MG63 (cell line): ENCODE results near the gene ADRA1B. TPM values are rescaled to one million over a fixed set of nuclear protein-coding genes. Genes with fewer than 3 reads are reported as not detected.

Source experiments
- DNase-seq: peaks from one replicate; pipeline ENCODE4 v3.0.0-alpha.2; 2020
- H3K27me3 ChIP-seq: fragments of 250-450 bp; sonication (Bioruptor Pico); 2 replicates; pipeline ENCODE4 v1.5.1; 2020; ENCODE audit warnings: mild to moderate bottlenecking, moderate library complexity
- H3K36me3 ChIP-seq: fragments of 250-450 bp; sonication (Bioruptor Pico); 2 replicates; pipeline ENCODE4 v1.5.1; 2020; ENCODE audit warnings: mild to moderate bottlenecking, moderate library complexity
- H3K4me3 ChIP-seq: fragments of 250-450 bp; sonication (Bioruptor Pico); 2 replicates; pipeline ENCODE4 v1.5.1; 2020; ENCODE audit warnings: mild to moderate bottlenecking, moderate library complexity
- H3K9me3 ChIP-seq: fragments of 250-450 bp; sonication (Bioruptor Pico); 2 replicates; pipeline ENCODE4 v1.5.1; 2020; ENCODE audit warnings: mild to moderate bottlenecking, moderate library complexity
- total RNA-seq: library from RNA; depleted of rRNA; stranded (reverse); fragments of >200 nt; shearing (Covaris generic); gene quantifications from 2 replicates; pipeline ENCODE4 v1.2.3, GENCODE V29; 2014; ENCODE audit warnings: low replicate concordance; rRNA removed

ADRA1B gene
- total RNA-seq: 0.25 and 0.56 TPM in 2 replicates

GRCh38 chr5:159915904-159916840 is at the start of gene ADRA1B:
TSS of gene ADRA1B (plus strand) at chr5:159916482. CDS start at chr5:159916906, 424 bp downstream.
- DNase-seq: peak; percentile 77
- H3K9me3 ChIP-seq: no peaks in the 10 kb centered on the region
- H3K36me3 ChIP-seq: no peaks in the 10 kb centered on the region
- peak within 1 kb of the TSS; percentile 40 for H3K4me3 ChIP-seq
- H3K27me3 ChIP-seq: peaks cover 2% of the 10 kb centered on the region; the same call in 1 of the 2 replicates

DNA sequence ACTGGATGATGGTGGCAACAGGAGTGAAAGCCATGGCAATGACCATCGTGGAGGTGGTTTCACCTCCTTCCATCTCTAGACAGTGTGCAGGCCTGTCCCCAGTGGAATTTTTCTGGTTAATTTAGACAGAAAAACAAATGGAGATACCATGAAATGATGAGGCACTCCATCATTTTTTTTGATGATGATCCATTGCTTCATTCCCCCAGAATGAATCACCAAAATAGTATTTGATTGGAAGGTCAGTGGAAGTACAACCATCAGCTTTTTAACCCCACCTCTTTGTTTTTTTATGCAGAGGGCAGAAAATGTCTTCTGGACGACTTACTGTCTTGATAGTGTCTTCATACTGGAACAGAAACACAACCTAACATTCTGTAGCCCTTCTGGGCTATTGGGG is 42.6 kb upstream of the ADRA1B start:
- H3K36me3 ChIP-seq: no peaks in the 10 kb centered on the region
- DNase-seq: no peak
- no peak overlapping the region for H3K4me3 ChIP-seq

GRCh38 chr5:159874263-159874662 is 42.0 kb upstream of the ADRA1B start:
- Histone ChIP-seq H3K4me3 (no peak overlapping the region), H3K9me3 (no peaks in the 10 kb centered on the region), H3K27me3 (no peaks in the 10 kb centered on the region), H3K36me3 (no peaks in the 10 kb centered on the region)
- peak; percentile 34 for DNase-seq

More for the DNA sequence above, 42.6 kb upstream of the ADRA1B start:
- H3K27me3 ChIP-seq: no peaks in the 10 kb centered on the region
- H3K9me3 ChIP-seq: no peaks in the 10 kb centered on the region

DNA sequence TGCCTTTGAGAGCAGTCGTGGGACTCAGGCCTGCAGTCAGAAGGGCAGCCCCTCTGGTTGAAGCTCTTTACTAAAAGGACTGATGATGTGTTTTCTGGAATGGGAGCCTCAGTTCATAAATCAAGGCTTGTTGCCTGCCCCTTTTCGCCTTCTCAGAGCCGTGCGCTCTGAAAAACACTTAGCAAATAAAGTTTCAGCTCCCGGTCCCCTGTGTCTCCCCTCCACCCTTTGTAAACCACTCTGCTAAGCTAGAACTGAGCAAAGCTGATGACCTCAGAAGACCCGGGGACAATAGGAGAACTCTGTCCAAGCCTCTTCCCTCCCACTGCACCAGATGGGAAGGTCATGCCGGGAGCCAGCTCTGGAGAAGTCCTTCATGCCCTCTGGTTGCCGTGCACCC is 39.3 kb upstream of the ADRA1B start:
- Histone ChIP-seq H3K4me3 (no peak overlapping the region), H3K27me3 (no peaks in the 10 kb centered on the region), H3K9me3 (no peaks in the 10 kb centered on the region), H3K36me3 (no peaks in the 10 kb centered on the region)
- no peak for DNase-seq

GRCh38 chr5:159877894-159878448 is 38.3 kb upstream of the ADRA1B start:
- Histone ChIP-seq H3K36me3 (no peaks in the 10 kb centered on the region), H3K27me3 (no peaks in the 10 kb centered on the region)
- peak; percentile 68 for DNase-seq

GRCh38 chr5:159878988-159879471 is 37.3 kb upstream of the ADRA1B start:
- H3K4me3 ChIP-seq: no peak overlapping the region
- H3K36me3 ChIP-seq: no peaks in the 10 kb centered on the region
- DNase-seq: peak; percentile 95
- no peaks in the 10 kb centered on the region for H3K9me3 ChIP-seq
- no peaks in the 10 kb centered on the region for H3K27me3 ChIP-seq

More at GRCh38 chr5:159877894-159878448, 38.3 kb upstream of the ADRA1B start:
- no peak overlapping the region for H3K4me3 ChIP-seq
- H3K9me3 ChIP-seq: no peaks in the 10 kb centered on the region

DNA sequence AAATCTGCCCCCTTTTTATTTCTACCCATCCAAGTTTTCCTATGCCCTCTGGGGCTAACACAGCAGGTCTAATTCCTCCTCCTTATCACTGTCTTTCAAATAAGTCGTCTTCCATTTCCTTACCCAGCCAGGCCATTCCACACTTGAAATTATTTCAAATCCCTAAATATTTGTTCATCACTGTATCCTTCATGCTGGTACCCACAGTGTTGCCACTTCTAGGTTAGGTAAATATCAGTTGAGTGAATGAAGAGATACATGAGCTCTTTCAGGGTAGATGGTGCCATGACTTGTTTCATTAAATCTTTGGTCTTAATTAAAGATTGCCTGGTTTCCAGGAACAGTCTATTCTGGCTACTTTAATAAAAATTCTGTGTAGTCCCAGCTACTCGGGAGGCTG is 35.6 kb upstream of the ADRA1B start:
- no peak for DNase-seq
- H3K4me3 ChIP-seq: no peak overlapping the region
- H3K9me3 ChIP-seq: no peaks in the 10 kb centered on the region
- H3K27me3 ChIP-seq: no peaks in the 10 kb centered on the region
- no peaks in the 10 kb centered on the region for H3K36me3 ChIP-seq

DNA sequence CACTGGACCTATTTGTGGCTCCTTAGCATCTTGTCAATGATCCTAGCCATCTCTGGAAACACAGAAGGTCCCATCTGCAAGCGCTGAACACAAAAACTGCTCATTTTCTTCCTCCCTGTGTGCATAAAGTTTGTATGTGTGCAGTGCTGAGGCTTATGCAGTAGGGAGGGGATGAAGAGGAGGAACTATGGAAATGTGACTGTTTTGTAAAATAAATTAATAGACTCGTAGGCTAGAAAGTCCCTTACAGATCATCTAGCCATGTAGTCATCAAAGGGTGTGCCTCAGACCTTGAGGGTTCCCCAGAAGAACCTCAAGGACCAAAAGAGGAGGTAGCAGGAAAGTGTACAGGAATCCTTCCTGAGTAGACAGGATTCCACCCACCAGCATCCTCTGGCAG is 34.3 kb upstream of the ADRA1B start:
- no peaks in the 10 kb centered on the region for H3K27me3 ChIP-seq
- H3K4me3 ChIP-seq: no peak overlapping the region
- no peaks in the 10 kb centered on the region for H3K36me3 ChIP-seq
- no peak for DNase-seq
- H3K9me3 ChIP-seq: no peaks in the 10 kb centered on the region

GRCh38 chr5:159883522-159883950 is 32.7 kb upstream of the ADRA1B start:
- Histone ChIP-seq H3K27me3 (no peaks in the 10 kb centered on the region), H3K36me3 (no peaks in the 10 kb centered on the region), H3K4me3 (no peak overlapping the region), H3K9me3 (no peaks in the 10 kb centered on the region)
- peak; percentile 77 for DNase-seq

DNA sequence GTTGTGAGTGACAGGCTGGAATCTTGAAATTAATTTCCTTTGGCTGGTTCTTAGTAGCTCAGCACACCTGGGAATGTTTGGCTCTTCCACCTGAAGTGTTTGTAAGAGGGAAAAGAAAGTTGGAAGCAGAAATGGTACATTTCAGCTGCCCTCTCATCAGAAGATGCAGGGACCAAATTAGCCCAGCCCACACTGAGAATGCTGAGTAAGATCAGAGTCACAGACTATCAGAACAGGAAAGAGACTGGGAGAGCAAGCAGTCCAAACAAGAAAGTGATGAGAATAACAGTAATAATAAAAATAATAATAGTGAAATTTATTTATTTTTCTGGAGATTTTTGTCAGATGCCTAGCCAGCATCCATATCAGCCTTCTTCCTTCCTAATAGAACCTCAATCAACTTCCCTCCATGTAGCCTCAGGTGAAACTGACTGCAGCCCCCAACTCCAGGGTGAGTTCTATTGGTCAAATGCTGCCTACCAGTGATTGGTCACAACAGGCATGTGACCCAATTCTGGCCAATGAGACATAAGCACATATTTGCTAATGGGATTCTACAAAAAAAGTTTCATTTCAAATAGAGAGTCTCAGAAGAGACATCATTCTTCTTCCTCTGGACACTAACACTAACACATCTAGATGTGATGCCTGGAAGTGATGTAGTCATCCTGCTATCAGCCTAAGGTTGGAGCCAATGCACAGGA is 31.2 kb upstream of the ADRA1B start:
- peak; percentile 40 for DNase-seq
- Histone ChIP-seq H3K27me3 (no peaks in the 10 kb centered on the region), H3K4me3 (no peak overlapping the region), H3K9me3 (no peaks in the 10 kb centered on the region), H3K36me3 (no peaks in the 10 kb centered on the region)

DNA sequence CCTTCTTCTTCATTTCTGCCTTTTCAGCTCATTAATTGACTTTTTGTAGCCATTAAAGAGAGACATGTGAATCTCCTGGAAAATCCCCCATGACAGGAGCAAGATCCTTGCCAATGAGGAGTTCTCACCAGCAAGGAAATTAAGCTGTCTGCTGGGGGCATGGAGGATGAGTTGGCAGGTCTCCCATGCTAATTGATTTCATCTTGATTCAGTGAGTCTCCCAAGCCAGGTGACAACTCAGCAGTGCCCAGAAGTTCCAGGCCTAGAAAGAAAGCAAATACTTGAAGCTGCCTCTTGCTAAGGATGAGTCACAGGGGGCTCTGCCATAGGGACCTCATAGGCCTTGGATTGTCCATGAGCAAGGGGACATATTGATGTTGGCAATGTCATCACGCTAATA is 30.0 kb upstream of the ADRA1B start:
- no peak for DNase-seq
- Histone ChIP-seq H3K27me3 (no peaks in the 10 kb centered on the region), H3K9me3 (no peaks in the 10 kb centered on the region), H3K36me3 (no peaks in the 10 kb centered on the region), H3K4me3 (no peak overlapping the region)

- Histone ChIP-seq H3K4me3 (no peak overlapping the region), H3K36me3 (no peaks in the 10 kb centered on the region), H3K27me3 (no peaks in the 10 kb centered on the region), H3K9me3 (no peaks in the 10 kb centered on the region)
- no peak for DNase-seq
Measured at GRCh38 chr5:159887050-159887449, 29.2 kb upstream of the ADRA1B start.

DNA sequence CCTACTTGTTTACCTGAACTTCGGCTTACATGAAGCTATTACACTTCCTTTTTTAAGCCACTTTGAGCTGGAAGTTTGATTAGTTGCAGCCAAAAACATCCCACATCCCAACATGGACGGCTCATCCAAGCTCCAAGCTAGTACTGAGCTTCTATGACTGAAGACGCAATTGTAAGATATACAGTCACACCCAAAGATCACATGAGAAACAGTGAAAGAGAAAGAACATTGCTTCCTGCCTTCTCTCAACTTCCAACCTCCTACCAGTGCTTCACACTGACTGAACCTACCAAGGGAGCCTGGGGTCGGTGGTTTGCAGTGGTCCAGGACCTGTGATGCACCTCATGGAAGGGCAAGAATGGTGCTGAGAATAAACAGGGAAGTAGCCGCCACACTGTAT is 27.4 kb upstream of the ADRA1B start:
- no peak for DNase-seq
- Histone ChIP-seq H3K27me3 (no peaks in the 10 kb centered on the region), H3K4me3 (no peak overlapping the region), H3K36me3 (no peaks in the 10 kb centered on the region), H3K9me3 (no peaks in the 10 kb centered on the region)

- DNase-seq: no peak
- Histone ChIP-seq H3K36me3 (no peaks in the 10 kb centered on the region), H3K27me3 (no peaks in the 10 kb centered on the region), H3K9me3 (no peaks in the 10 kb centered on the region), H3K4me3 (no peak overlapping the region)
Measured at GRCh38 chr5:159890141-159890540, 26.1 kb upstream of the ADRA1B start.

GRCh38 chr5:159891371-159891770 is 24.9 kb upstream of the ADRA1B start:
- Histone ChIP-seq H3K27me3 (no peaks in the 10 kb centered on the region), H3K4me3 (no peak overlapping the region), H3K9me3 (no peaks in the 10 kb centered on the region), H3K36me3 (no peaks in the 10 kb centered on the region)
- no peak for DNase-seq

DNA sequence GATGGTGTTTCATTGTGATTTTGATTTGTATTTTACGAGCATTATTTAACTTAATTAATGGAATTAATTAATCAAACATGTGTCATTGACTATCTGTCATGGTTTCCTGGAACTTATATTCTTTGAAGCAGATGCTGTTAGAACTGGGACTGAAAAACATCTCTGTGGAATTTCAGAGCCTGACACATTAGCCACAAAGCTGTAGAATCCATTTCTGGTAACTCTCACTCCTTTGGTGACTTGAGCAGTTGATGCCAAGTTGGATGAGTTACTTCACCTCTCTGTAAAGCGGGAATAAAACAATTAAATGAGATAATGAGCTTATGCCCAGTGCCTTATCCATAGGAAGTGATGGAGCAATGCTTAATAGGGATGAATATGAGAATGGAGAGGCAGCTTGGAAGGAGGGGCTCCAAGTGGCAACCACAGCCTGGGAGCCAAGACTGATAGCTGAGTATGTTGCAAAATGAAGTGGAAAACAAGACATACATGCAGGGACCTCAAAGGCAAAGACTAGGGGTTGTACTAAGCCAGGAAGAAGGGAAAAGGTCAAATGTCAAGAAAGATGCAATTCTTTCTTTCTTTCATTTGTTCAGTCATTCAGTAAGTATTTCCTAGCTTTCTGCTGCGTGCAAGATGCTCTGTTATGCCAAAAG is 23.1 kb upstream of the ADRA1B start:
- no peaks in the 10 kb centered on the region for H3K27me3 ChIP-seq
- no peak for DNase-seq
- H3K36me3 ChIP-seq: no peaks in the 10 kb centered on the region
- no peaks in the 10 kb centered on the region for H3K9me3 ChIP-seq
- H3K4me3 ChIP-seq: no peak overlapping the region
